ENCODE measurements around the gene AGR2.
"Not testable (repeated sequence)": the region's sequence is repeated elsewhere in the genome, so short reads cannot be mapped to it uniquely, and the experiment has no call there.

GRCh38 chr7:16853189-16853588 is 48.4 kb upstream of the AGR2 start:
- TF ChIP-seq, protein P1, sequence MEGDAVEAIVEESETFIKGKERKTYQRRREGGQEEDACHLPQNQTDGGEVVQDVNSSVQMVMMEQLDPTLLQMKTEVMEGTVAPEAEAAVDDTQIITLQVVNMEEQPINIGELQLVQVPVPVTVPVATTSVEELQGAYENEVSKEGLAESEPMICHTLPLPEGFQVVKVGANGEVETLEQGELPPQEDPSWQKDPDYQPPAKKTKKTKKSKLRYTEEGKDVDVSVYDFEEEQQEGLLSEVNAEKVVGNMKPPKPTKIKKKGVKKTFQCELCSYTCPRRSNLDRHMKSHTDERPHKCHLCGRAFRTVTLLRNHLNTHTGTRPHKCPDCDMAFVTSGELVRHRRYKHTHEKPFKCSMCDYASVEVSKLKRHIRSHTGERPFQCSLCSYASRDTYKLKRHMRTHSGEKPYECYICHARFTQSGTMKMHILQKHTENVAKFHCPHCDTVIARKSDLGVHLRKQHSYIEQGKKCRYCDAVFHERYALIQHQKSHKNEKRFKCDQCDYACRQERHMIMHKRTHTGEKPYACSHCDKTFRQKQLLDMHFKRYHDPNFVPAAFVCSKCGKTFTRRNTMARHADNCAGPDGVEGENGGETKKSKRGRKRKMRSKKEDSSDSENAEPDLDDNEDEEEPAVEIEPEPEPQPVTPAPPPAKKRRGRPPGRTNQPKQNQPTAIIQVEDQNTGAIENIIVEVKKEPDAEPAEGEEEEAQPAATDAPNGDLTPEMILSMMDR (conservative IDR thresholded peaks at IDR 0.05; ENCODE audit: low read length): not testable (repeated sequence)
- not testable (repeated sequence) for TF ChIP-seq EZH2phosphoT487 (IDR thresholded peaks at IDR 0.05; ENCODE audit: borderline replicate concordance)

Measured in Loucy (cell line).